NK-92 (cell line): ENCODE measurements around the gene ATXN1.
"Not testable (repeated sequence)": the region's sequence is repeated elsewhere in the genome, so short reads cannot be mapped to it uniquely, and the experiment has no call there.

Experiments
- DNase-seq: peaks from one replicate; lab custom pipeline; 2025; ENCODE audit not compliant: unreplicated experiment; lab: John Stamatoyannopoulos, UW

The ATXN1 gene

DNA sequence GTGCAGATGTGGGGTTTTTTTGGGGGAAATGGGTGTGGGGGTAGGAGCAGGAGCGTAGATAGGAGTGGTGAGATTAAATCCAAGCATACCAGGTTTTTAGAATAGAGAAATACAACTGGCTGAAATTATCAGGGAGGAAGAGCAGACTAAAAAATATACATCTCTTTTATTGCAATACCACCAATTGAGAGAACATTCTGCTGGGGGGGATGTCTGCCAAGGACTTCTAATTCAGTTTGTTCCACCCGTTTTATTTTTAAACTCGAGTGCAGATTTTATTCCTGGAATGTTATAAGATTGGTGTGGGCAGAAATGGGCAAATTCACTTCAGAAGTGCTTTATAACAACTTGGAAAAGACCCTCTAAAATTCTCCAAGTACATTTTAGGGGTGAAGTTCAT lies 330.2 kb downstream of the ATXN1 start:
- no peak for DNase-seq

DNA sequence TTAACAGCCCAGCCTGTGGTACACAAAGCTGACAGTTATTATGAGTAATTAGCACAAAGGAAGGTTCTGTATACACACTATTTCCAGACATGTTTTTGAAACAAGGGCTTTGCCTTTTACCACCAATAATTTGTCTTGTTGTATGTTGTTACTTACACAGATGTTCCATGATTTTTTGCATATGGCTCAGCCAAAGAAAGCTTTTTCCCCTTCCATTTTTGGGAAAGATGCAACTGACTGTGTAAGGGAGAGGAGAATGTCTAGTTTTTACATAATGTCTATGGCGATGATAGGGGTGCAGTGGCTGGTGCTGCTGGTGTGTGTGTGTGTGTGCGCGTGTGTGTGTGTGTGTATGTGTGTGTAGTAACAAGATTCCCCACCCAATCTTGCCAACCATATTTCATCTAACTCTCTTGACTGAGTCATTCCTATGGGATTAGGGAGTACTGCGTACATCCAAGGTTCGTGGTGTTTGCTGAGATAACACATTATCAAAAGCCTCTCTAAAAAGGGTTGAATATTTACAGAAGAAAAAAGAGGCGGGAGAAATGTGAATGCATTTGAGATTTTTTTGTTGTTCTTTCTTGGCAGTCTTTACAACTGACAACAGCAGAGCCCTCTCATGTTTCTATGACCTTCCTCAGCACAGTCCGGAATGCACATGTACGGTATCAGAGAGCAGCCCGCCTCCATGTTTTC lies 330.7 kb downstream of the ATXN1 start:
- no peak for DNase-seq

DNA sequence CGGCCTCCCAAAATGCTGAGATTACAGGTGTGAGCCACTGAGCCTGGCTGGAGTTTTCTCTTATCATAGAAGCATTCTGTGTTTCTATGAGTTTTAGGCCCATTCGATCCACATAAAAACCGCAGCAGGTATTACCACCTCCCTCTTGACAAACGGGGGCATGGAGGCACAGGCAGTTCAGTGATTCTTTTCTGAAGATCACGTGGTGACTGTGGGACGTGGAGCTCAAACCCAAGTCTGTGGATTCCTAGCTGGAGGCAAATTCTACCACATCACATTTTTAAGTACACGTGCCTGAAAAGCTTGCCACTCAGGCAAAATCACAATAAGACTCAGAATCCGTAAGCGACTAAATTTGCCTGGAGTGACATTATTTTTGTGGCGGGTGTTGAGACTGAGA lies 331.6 kb downstream of the ATXN1 start:
- no peak for DNase-seq

DNA sequence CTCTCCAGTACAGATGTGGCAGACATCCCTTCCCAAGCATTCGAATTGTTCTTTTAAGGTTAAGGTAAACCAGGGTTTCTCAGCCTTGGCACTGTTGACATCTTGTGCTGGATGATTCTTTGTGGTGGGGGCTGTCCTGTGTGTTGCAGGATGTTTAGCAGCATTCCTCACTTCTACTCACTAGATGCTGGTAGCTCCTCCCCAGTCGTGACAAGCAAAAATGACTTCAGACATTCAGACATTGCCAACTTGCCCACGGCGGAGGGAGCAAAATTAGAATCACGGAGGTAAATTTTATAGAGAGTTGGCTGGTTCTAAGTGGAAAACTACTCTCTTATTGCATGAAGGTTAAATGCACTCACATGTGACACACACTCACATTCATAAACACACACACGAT lies 334.1 kb downstream of the ATXN1 start:
- no peak for DNase-seq

DNA sequence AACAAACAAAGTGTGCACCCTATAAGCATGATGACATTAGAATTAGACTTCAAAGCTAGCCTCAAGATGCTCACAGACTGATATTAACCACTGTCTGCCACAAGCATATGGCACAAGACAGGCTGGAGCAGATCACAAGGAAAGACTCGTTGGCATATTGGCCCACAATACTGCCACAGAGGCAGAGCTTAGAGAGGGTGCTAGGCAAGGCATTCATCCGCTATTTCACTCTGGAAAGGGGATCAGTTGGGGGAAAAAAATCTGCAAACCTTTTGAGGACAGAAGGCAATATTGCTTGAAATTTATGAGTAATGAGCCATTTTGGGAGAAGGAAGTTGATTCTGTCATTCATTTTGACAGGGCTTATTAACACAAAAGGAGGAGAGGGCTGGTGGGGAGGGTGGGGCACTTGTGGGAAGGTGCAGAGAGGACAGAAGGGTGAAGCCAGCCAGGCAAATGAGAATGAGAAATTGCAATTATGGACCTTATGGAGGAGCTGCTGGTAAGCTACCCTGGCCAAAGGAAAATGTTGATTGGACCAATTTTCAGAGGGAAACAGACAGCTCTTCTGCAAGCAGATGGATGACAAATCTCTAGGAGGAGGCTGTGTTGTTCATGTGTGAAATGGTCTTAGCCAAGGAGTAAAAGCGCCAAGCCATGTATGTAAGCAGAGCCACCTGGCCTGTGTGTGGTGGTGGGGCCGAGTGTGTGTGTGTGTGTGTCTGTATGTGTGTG lies 335.2 kb downstream of the ATXN1 start:
- DNase-seq: no peak

DNA sequence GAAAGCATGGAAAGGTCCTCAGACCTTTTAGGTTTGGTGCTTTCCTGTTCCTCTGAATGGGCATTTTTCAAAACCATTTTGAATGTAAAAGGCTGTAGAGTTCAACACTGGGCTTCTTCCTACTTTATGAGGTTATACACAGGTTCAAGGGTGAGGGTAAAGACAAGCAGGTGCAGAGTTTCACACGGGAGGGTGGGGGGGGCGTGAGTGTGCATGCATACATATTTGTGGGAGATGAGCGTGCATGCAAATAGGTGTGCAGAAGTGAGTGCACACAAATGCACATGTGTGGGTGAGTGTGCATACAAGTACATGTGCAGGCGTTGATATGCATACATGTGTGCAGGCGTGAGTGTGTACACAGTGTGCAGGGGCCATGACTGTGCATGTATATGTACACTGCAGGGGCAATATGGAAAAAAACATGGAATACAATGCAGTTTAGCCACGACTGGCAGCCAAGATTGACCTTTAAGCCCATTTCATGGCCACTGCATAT lies 339.7 kb downstream of the ATXN1 start:
- DNase-seq: no peak

DNA sequence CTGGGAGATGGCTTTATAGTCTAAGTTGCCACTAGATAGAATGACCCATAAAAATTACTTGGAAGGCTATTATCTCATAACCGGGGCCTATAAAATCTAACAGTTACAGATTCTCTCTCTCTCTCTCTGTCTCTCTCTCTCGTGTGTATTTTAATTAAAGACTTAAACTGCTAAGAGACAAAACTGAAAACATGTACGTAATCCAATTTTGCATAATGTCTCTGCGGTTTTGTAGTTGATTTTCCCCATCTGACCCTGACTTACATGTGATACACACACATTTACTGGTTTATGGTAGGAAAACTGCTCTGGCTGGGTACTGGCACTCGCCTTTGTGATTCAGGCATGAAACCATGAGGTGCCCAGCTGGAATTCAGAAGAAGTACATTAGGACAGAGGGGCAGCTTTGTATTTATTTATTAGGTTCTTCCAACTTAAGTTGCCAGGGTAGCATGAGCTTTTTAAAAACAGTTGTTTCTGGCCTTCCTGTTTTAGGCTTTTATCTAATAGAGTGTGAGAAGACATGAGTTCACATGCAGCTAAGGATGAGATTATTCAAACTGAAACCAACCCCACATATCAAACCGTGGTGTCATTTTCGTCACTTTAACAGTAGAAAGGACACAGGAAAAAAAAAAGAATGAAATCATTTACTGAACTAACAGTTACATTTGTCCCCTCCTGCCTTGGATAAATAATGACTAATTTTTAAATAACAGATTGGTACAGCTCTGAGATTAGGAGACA lies 340.4 kb downstream of the ATXN1 start:
- no peak for DNase-seq

DNA sequence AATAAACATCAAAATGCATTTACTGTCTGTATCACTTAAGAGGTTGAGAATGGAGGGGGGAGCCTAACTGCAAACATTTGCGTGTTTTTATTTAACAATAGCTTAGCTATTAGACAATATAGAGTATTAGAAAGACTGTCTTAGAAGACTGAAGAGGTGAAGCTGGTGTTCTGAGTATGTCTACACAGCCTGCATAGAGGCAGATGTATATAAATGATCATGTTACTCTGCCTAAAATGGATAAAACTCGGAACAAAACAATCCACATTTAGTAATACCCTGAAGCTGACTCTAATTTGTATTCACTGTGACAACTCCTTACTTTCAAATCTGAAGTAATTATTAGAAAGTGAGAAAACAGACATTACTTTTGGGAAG lies 340.9 kb downstream of the ATXN1 start:
- DNase-seq: no peak

DNA sequence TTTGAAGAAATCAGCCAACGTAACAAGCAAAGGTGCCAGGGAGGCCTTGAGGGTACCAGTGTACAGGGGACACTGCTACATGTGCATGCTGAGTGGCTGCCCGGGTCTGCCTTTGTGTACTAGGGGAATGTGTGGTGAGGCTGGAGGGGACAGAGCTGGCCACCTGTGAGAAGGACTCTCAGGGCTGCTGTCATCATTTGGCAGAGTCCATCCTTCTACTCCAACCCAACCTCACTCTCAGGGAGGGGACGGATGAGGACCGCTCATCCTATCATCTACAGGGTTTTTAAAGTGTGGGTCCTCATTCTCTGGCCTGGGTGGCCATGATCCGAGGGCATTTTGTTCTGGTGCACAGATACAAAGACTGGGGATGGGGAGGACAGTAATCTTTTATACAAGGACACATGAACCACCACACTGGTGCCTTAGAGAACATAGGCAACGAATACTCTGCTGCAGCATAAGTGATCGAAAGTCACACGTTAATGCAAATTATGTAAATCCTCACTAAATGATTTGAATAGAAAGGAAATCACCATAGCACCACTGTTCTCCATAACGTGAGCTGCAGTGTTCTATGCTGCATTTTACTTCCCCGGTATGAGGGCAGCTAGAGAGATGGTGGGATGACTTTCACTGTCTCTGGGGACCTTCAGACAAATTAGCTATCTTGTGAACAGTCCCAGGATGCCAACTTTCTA lies 341.5 kb downstream of the ATXN1 start:
- no peak for DNase-seq

DNA sequence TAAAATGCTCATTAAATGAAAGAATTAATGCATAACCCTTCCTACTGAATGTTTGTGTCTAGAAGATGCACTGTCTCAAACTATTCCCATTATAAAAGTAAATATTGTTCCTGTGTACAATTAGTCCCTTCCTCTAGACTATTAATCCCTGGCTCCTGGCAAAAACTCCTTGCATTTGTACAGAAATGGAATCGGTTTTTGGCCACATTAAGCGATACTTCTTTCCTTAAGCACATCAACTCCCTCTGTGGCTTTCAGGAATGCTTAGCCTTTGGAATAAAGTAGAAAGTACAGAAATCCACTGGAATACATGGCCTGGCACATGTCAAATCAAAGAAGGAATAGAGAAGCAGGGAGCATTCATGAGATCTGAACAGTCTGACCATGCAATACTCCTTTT lies 343.1 kb downstream of the ATXN1 start:
- DNase-seq: no peak

DNA sequence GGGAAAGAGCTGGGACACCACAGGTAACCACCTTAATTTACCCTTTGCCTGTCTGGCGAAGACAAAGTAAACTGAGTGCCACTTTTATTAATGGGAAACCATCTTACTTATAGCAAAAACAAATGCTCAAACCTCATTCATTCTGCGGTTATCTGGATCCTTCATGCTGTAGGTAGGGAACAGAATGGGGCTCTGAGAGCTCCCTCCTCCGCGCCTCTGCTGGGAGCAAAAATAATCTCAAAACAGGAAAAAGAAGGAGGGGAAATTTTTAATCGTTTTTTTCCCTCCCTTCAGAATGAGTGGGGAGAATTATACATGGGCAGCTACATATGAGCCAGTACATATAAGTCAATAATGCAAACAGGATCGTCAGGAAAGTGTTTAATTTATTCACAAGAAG lies 345.6 kb downstream of the ATXN1 start:
- DNase-seq: no peak

DNA sequence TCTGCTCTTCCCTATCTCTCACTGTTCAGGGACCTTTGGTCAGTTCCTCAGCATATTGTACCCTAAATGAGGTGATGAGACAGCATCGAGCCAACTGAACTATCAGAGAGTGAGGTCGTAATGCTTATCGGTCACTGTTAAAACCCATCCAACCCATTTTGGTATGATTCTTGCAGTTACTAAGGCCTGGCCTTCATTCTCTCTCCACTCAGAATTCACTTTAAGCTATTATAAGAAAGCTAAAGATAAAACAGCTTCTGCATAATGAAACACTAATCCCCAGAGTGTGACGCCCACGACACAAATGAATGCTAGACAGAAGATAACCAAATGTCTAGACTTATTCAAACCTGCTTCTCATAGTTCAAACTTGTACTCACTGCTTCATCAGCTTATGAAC lies 347.1 kb downstream of the ATXN1 start:
- no peak for DNase-seq

DNA sequence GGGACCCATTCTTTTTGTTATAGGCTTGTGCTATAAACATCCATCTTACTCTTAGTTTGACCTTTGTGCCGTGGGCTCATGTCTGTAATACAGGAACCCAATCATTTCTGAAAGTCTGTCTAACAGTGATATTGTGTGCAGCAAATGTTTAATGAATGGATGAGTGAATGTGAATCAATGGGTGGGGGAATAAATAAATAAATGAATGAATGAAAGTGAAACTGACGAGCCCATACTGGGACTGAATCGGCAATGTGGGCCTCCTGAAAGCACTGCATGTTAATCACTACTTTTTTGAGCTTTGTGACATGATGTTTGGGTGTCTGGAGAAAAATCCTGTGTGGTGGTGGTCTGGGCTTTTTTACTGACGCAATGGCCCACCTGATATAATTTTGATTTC lies 347.9 kb downstream of the ATXN1 start:
- DNase-seq: no peak

DNA sequence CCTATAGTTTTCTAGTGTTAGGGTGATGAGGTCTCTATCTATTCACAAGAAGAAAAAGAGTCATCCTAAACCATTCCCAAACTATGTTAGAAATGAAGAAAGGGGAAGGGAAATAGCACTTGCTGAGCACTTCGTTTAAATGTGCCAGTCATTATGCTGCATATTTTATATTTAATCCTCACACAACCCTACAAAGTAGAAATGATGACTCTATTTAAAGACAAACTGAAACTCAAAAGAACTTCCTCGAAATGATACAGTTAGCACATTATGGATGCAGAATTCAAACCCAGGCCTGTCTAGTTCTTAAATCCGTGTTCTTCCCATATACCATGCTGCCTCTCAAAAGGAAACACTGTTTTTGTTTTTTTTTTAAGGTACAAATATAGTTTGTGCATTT lies 348.3 kb downstream of the ATXN1 start:
- no peak for DNase-seq

DNA sequence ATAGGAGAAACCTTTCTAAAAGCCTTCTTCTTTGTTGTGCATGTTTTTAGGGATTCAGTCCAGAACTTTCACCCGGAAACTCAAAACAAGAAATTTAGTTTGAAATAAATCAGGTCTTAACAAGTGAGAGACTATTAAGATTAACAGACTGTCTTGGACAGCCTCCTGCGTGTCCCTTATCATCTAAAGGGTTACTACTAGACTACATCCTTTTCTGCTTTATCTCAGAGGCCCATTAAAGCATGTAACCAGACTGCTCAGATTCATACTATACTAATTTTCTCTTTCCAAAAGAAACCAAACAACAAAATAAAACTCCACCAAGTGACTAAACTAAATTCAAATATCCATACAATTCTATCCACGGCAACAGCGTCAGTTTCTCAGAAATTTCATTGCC lies 349.1 kb downstream of the ATXN1 start:
- no peak for DNase-seq

DNA sequence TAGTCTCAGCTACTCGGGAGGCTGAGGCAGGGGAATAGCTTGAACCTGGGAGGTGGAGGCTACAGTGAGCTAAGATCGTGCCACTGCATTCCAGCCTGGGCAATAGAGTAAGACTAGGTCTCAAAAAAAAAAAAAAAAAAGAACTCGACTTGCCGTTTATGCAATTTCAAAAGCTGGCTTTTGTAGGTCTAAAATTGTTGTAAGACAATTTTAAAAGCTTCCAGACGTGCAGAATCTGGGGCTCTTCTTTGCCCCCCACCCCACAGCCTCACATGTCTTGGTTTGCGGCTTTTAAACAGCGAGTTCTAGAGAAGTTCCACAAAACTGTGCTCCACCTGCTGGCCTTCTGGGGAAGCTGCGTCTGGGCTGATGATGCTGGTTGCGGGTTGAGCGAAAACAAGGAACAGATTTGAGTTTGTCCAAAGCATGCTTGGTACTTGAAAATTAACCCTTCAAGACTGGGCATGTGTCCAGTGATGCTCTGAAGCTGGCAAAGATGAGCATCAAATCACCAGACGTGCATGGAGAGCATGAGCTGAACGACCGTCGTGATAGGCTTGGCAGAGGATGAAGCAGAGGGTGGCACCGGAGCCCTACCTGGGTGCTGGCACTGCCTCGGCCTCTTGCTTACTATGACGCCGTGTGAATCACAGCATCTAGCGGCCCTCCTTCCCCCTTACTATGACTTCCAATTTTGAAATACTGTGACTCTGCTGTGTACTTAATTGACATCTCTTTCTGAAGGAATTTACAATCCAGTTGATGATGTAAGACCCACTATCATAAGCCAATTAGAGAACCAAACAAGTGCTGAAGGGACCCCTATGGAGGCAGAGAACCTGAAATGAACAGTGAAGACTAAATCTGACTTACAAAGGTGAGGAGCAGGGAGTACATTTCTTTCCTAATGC lies 351.5 kb downstream of the ATXN1 start:
- DNase-seq: no peak

DNA sequence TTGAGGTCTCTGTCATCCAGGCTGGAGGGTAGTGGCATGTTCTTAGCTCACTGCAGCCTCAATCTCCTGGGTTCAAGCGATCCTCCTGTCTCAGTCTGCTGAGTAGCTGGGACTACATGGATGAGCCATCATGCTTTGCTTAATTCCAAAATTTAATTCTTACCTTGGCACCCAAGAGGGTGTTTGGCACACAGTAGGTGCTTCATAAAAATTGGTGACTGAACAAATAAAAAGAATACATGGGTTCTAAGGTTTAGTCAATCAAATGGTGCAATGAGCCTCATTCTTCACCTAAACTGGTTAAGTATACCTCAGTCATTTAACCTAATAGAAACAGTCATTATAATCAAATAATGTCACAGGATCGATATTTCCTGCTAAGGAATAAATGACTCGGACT lies 352.5 kb downstream of the ATXN1 start:
- no peak for DNase-seq

DNA sequence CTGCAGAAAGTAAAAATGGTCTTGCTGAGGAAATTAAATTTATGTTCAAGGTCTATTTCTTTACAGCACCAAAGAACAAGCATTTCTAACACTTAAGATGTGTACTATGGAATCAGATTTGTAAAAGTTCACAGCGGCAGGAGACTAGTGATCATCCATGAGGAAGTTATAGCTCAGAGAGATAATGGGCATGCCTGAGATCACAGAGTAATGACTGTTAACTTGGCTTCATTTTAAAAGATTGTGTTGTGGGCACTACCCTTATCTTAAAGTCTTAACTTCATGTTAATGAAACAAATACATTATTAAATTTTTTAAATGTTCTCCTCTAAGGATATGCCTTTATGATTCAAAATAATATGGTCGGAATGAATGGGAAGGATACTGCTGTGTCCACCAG lies 354.3 kb downstream of the ATXN1 start:
- no peak for DNase-seq

DNA sequence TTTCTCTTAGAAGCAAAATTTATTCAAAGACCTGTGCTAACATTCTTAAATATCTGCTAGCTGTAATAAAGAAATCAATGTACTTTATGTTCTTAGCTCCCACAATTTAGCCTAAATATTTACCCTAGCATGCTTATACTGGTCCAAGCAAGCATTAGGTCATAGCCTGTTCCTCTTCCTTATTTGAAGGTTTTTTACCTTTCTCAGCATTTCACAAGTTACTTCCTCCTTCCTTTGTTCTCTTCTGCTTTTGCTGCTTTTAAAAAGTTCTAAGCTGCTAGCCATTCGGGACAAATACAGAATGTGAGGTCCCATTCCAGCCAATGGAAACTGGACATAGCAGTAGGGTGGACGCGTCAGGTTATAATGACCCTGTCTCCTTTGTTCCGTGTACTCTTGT lies 354.7 kb downstream of the ATXN1 start:
- DNase-seq: not testable (repeated sequence)

DNA sequence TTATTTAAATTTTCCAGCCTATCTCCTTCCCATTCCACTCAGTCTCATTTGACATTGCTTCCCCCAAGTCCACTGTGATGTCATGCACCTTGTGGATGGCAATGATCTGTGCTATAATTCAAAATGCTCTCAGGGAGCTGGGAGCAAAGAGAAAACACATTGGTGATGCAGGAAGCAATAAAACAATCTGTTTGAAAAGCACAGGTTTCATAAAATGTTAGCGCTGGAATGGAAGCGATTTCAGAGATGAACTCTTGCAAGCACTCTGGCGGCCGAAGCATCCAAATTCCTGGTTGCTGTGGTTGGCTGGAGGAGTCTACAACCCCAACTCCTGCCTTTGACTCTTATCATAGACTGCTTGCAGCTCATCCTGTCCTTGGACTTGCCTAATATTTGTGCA lies 355.9 kb downstream of the ATXN1 start:
- no peak for DNase-seq
